ENCODE measurements around the gene DRC3.

The DRC3 gene

GRCh38 chr17:17966399-17966798 lies 6.3 kb upstream of the DRC3 start:
- DNase-seq (ENCODE audit: low spot score): no peak

DNA sequence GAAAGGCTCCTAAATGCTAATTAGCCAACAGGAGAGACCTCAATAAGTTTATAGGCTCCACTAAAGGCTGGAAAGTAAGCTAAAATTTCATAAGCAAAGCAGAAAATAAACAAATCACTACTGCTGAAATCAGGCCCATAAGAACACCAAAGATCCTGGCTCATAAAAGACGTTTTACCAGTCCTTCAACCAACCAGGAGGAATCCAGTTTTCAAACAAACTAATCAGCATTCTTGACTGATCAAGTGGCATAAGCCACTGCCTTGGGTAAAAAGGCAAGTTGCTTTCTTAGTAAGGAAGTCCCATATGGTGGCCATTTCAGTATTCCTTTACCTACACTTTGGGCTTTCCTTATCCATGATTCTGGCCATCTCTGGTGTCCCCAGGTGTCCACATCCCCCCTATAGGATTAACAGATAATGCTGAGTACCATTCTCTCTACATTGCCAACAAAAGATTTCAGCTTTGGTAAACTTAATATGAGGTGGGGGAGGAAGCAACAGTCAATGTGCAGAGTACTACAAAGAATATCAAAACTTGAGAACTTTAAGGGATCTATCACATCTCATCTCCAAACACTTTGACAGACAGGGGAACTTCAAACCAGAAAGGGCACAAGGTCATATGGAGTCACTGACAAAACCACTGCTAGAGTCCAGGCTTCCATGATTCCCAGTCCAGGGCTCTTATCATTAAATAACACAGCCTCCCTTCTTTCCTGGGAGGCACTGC lies 1.8 kb upstream of the DRC3 start:
- no peak for DNase-seq (ENCODE audit: low spot score)

DNA sequence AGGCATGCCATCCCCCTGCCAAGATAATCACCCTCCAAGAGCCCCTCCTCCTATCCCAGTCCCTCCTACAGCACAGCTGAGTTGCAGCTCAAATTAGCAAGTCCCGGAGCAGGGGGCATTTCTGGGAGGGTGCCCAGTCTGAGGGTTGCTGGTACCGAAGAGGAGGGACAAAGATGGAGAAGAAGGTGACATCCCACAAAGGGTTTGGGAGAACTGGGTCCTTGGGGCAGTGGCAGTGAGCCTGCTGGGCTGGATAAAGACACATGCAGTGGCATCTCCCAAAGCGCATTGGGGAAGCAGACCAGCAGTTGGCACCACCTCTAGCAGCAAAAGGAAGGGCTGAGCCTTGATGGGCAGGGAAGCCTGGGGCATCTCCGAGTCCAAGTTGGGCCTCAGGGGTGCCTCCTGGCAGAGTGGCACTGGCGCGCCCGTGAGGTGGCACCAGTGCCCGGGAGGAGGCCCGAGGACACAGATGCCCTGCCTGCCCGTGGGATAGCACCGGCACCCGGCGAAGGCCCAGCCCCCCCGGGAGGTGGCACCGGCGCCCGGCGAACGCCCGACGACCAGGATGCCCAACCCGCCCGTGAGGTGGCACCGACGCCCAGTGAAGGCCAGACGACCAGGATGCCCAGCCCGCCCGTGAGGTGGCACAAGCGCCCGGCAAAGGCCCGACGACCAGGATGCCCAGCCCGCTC lies 1.1 kb upstream of the DRC3 start:
- DNase-seq (ENCODE audit: low spot score): peak; percentile 19

DNA sequence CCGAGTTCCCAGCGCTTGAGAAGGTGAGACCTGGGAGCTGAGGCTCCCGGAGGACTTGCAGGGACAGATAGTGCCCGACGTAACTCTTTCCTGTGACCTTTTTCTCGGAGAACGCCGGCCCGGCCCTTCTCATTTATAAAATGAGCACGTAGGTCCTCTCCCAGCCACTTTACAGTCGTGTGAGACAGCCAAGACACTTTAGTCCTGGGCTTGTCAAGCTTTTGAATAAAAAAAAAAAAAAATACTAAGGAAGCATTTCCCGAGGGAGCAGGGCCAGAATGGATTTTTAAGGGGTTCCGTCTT lies 241 bp downstream of the DRC3 start:
- DNase-seq (ENCODE audit: low spot score): no peak

- DNase-seq (ENCODE audit: low spot score): no peak
These were observed 2.8 kb downstream of the DRC3 start for GRCh38 chr17:17975436-17975835.

- DNase-seq (ENCODE audit: low spot score): no peak
These were observed 4.4 kb downstream of the DRC3 start for GRCh38 chr17:17976931-17977570.

DNA sequence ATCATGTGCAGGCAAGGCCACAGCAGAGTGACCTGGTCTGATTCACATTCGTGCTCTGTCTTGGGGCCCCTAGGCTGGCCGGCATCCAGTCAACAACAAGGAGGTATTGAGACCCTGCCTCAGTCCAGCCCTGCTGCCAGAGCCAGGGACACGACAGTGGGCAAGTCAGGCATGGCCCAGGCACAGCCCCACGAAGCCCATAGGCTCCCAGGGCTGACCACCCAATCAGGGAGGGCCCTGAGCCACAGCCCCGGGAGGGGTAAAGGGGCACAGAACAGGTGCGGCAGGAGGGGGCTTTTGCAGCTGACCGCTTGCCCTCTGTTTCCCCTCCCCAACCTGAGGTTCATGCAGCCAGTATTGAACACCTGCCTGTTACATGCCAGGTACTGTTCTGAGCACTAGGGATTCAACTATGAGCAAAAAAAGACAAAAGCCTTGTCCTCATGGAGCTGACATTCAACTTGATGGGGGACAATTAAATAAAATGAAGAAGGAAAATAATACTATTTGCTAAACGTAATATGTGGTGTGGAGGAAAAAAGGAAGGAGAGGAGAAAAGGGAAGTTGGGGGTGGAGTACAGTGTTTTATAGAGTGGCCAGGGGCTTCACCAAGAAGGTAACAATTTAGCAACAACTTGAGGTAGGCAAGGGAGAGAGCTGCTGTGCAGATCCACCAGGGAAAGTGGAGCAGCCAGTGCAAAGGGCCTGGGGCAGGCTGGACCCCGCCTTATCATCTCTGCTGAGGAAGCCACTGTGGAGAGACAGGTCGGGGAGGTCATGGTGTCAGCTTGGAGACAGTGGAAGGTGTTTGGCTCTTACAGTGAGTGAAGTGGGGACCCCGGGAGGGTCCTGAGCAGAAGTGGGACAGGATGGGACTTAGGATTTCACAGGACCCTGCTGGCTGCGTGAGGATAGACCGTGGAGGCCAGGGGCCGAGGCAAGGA lies 6.1 kb downstream of the DRC3 start:
- no peak for DNase-seq (ENCODE audit: low spot score)

DNA sequence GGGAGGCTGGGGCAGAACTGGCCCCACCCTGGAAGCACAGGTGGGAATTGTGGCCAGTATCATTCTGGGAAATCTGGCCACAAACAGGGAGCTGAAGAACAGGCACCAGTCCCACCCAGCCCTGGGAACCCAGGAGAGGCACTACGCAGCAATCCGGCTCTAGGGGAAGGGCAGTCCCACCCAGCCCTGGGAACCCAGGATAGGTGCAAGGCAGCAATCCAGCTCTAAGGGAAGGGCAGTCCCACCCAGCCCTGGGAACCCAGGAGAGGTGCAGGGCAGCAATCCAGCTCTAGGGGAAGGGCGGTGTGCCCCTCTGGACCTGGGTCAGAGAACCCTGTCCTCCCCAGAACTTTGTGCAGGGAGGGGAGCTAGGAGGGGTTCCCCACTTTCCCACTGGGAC lies 7.1 kb downstream of the DRC3 start:
- no peak for DNase-seq (ENCODE audit: low spot score)

GRCh38 chr17:17981330-17981729 lies 8.7 kb downstream of the DRC3 start:
- DNase-seq (ENCODE audit: low spot score): no peak

- DNase-seq (ENCODE audit: low spot score): no peak
These were observed 10.1 kb downstream of the DRC3 start for GRCh38 chr17:17982801-17983200.

DNA sequence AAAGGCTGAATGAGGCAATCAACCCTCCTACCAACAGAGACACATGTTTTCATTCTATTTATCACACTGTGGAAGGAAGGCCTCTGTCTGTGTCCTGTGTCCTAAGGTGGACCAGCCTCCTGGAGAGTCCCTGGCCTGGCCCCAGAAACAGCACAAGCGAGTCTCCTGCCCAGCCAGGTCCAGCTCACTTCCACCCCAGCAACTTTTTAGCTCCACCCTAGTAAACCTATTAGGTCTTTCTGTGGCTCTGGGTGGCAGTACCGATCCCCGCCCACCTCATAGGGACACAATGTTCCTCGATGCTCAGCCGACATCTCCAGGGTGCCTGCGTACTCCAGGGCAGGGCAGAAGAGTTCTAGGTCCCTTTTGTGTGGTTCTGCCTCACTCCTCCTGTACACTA lies 10.7 kb downstream of the DRC3 start:
- DNase-seq (ENCODE audit: low spot score): no peak

DNA sequence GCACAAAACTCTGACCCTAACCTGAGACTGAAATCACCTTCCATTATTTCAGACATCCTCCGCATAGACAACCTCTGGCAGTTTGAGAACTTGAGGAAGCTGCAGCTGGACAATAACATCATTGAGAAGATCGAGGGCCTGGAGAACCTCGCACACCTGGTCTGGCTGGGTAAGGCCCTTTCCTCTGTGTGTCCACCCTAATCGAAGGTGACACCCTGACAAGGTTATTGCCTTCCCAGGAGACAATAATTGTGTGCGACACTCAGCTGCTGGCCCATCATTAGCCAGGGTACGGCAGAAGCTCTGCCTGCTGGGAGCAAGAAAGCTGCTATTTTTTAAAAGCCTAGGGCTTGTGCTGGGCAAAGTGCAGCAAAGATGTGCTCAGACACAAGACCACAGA lies 11.1 kb downstream of the DRC3 start:
- no peak for DNase-seq (ENCODE audit: low spot score)

DNA sequence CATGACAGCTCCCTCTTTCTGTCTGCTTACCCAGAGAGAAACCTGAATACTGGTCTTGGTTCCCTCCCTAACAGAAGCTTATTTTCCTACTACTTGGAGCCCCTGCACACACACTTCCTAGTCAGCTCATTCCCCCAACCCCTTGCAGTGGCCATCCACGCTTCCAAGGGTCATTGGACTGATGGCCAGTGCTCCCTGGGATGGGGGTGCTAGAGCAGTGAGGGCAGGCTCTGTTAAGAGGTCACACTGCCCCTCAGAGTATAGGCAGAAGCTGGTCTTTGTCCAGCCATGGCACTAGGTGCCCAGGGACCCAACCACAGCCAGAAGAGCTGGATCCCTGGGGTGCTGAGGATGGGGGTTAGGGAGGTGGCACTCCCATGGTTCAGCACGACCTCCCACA lies 12.5 kb downstream of the DRC3 start:
- no peak for DNase-seq (ENCODE audit: low spot score)

GRCh38 chr17:17985555-17985954 lies 12.9 kb downstream of the DRC3 start:
- DNase-seq (ENCODE audit: low spot score): no peak

GRCh38 chr17:17987187-17987896 lies 14.7 kb downstream of the DRC3 start:
- DNase-seq (ENCODE audit: low spot score): no peak

- no peak for DNase-seq (ENCODE audit: low spot score)
These were observed 15.2 kb downstream of the DRC3 start for GRCh38 chr17:17987901-17988300.

DNA sequence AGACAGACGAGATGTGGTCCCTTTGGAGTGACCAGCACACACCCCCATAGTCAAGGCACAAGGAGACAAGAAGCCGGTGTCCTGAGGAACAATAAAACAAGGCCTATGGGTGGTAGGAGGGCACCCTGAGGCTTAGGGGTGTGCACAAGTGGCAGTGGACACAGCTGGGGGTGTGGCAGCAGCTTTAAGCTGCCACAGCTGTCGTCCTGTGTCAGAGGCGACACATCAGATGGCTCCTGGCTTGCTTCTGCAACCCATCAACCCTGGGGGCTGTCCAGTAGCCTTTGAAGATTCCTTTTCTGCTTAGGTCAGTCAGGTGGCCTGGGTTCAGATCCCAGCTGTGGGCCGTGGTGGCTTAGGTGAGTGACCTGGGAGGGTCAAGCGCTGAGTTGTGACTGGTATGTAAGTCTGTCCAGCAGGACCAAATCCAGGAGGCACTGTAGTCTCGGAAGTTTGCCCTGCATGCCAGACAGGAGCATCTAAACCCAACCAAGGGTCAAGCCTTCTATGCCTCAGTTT lies 15.8 kb downstream of the DRC3 start:
- DNase-seq (ENCODE audit: low spot score): no peak

GRCh38 chr17:17989081-17989480 lies 16.4 kb downstream of the DRC3 start:
- no peak for DNase-seq (ENCODE audit: low spot score)

- no peak for DNase-seq (ENCODE audit: low spot score)
These were observed 17.0 kb downstream of the DRC3 start for GRCh38 chr17:17989618-17990017.

GRCh38 chr17:17990282-17990681 lies 17.6 kb downstream of the DRC3 start:
- no peak for DNase-seq (ENCODE audit: low spot score)

DNA sequence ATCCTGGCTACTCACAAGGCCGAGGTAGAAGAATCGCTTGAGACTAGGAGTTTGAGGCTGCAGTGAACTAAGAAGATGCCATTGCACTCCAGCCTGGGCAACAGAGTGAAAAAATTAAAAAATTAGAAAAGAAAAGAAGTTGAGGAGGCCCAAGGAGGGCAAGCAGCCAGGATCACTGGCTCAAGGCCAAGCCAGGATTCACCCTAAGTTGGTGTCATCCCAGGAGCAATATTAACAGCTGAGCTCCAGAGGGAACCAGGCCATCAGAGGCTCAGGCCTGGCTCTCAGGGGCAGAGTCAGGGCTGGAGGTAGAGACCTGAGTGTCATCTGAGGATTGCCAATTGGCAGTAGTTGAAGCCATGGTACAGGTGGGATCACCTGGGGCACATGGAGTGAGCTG lies 20.7 kb downstream of the DRC3 start:
- no peak for DNase-seq (ENCODE audit: low spot score)

DNA sequence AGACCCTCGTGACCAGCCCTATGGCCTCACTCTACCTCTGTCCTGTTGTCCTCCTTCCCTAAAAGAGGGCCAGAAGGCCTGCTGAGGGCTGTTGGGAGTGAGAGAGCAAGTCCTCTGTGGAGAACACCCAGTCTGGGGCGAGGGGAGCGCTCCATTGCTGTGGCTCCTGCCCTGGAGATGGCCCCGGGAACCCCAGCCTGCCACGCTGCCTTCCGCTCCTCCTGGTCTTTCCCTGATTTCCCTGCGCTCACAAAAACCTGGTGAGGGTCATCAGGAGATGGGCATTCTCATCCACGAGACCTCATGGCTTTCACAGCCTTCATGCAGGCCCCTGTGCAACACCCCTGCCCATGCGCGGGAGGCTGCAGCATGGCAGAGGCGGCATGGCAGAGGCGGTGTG lies 21.2 kb downstream of the DRC3 start:
- no peak for DNase-seq (ENCODE audit: low spot score)
